Mesenteric fat pad (tissue), 1 donor: ENCODE results near the gene STRIP1. TPM values are rescaled to one million over a fixed set of nuclear protein-coding genes. Genes with fewer than 3 reads are reported as not detected.

Experiments
- DNase-seq: peaks from one replicate; pipeline ENCODE4 v3.0.0-alpha.2; 2020; ENCODE audit warnings: low spot score
- long read RNA-seq: library from polyadenylated mRNA; unstranded; transcript quantifications from one replicate; pipeline ENCODE4 v2.0.0, GENCODE V29; 2020
- total RNA-seq: library from RNA; stranded (reverse); fragmentation: NEBNext Ultra II Directional; extraction: Animal tissue kit (Norgen Biotek cat#: 25700); gene quantifications from one replicate; pipeline ENCODE4 v1.2.1, GENCODE V29; 2021
- donor health status: DM: yes; HTN: yes; CAD: no.

Gene STRIP1
- total RNA-seq = 28.3 TPM
- long read RNA-seq, transcript STRIP1-201 (21 exons, 3,265 nt) = major isoform, 29 of 59 reads
- long read RNA-seq, partial matches to known transcripts = 15 of 59 reads
- long read RNA-seq, other reads (novel, unspliced or antisense) = 15 of 59 reads

- DNase-seq = peak; percentile 97
Measured at GRCh38 chr1:110034451-110035235, at the start of gene STRIP1. STRIP1 (plus strand) TSS chr1:110034624; CDS start chr1:110034638, 14 bp downstream.

- DNase-seq = no peak
Measured at GRCh38 chr1:109985247-109986053, 49.0 kb upstream of the STRIP1 start.

GRCh38 chr1:109986054-109986444, 48.4 kb upstream of the STRIP1 start:
- no peak for DNase-seq

GRCh38 chr1:109988349-109988914, 46.0 kb upstream of the STRIP1 start:
- DNase-seq = no peak

- DNase-seq = no peak
Measured at GRCh38 chr1:109989506-109990301, 44.7 kb upstream of the STRIP1 start.

GRCh38 chr1:109990302-109990653, 44.1 kb upstream of the STRIP1 start:
- no peak for DNase-seq

GRCh38 chr1:109991400-109991925, 43.0 kb upstream of the STRIP1 start:
- no peak for DNase-seq

GRCh38 chr1:109993885-109994284, 40.5 kb upstream of the STRIP1 start:
- no peak for DNase-seq

- no peak for DNase-seq
Measured at GRCh38 chr1:109994654-109995053, 39.8 kb upstream of the STRIP1 start.

- DNase-seq = no peak
Measured at GRCh38 chr1:109995536-109995935, 38.9 kb upstream of the STRIP1 start.

GRCh38 chr1:109996476-109996875, 37.9 kb upstream of the STRIP1 start:
- no peak for DNase-seq

- DNase-seq = no peak
Measured at GRCh38 chr1:109997204-109997866, 37.1 kb upstream of the STRIP1 start.

- no peak for DNase-seq
Measured at GRCh38 chr1:109997867-109998229, 36.6 kb upstream of the STRIP1 start.

- DNase-seq = no peak
Measured at GRCh38 chr1:110002695-110003094, 31.7 kb upstream of the STRIP1 start.

GRCh38 chr1:110003747-110004428, 30.5 kb upstream of the STRIP1 start:
- DNase-seq = no peak

GRCh38 chr1:110004583-110004982, 29.8 kb upstream of the STRIP1 start:
- DNase-seq = no peak

GRCh38 chr1:110005971-110006370, 28.5 kb upstream of the STRIP1 start:
- DNase-seq = no peak

- no peak for DNase-seq
Measured at GRCh38 chr1:110006516-110006915, 27.9 kb upstream of the STRIP1 start.

GRCh38 chr1:110007046-110007830, 27.2 kb upstream of the STRIP1 start:
- no peak for DNase-seq
